KOPT-K1 (cell line): ENCODE data around the gene PPFIBP2.

Experiments used
- H3K27ac ChIP-seq: fragments of 200-600 bp; sonication (generic); 2 replicates; pipeline ENCODE4 v1.5.1; 2016; ENCODE audit warnings: antibody characterized with exemption, mild to moderate bottlenecking, low read depth, low read length; ENCODE audit not compliant: poor library complexity, severe bottlenecking
- H3K36me3 ChIP-seq: fragments of 200-600 bp; sonication (generic); 2 replicates; pipeline ENCODE4 v1.5.1; 2017; ENCODE audit warnings: antibody characterized with exemption, mild to moderate bottlenecking, low read length, moderate library complexity; ENCODE audit not compliant: insufficient read depth
- H3K9me3 ChIP-seq: fragments of 200-600 bp; sonication (generic); 2 replicates; pipeline ENCODE4 v1.5.1; 2017; ENCODE audit warnings: antibody characterized with exemption, low read length, mild to moderate bottlenecking; ENCODE audit not compliant: insufficient read depth, poor library complexity, severe bottlenecking

The PPFIBP2 gene

DNA sequence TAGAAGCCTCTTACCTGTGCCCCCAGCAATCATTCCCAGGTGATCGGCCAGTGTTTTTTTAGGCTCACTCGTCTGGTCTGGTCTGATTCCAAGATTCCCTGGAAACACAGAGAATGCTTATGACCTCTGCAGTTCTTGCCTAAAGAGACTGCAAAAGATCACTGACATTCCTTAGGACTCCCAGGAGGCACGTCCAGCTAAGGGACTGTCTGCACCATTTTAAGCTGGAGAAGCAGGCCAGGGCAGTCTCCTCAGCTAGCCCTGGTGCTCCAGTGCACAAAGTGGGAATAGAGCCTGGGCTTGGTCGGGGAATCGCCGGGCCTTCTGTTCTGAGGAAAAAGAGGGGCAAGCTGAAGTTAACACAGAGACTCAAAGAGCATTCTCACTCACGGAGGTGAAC lies 154.7 kb downstream of the PPFIBP2 start:
- Histone ChIP-seq H3K9me3 (no peaks in the 10 kb centered on the region), H3K36me3 (no peaks in the 10 kb centered on the region), H3K27ac (no peak overlapping the region)

DNA sequence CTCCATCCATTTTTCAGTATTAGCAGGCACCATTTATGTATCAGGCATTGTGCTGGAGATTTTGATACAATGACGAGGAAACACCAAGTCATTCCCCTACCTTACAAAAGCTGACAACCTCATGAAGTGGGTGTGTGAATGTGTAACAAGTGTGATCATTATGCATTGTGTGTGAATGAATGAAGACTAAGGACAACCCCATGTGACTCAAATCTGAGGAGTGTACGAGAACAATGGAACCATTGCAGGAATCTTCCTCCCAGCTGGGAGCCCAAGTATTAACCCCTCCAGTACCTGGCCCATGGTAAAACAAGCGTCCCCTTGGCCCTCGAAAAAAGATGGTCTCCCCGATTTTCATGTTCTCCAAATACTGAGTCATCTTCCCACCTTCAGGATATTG lies 155.1 kb downstream of the PPFIBP2 start:
- no peaks in the 10 kb centered on the region for H3K36me3 ChIP-seq
- no peaks in the 10 kb centered on the region for H3K9me3 ChIP-seq
- H3K27ac ChIP-seq = no peak overlapping the region

DNA sequence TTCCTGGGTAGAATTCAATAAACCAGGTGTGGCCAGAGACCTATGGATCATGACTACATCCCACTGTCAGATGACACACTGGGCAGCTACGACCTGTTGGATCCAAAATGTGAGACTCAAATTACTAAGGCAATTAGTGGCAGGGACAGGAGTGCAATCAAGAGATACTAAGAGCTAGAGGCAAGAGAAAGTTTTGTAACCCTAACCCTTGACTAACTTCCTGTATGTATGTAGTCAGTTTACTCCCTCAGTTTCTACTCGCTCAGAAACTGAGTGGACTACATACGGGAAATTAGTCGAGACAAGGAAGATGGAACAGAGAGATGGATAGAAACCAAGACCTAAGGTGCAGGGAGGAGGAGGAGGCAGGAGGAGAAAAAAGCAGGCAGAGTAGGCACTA lies 156.8 kb downstream of the PPFIBP2 start:
- Histone ChIP-seq H3K9me3 (no peaks in the 10 kb centered on the region), H3K36me3 (no peaks in the 10 kb centered on the region), H3K27ac (no peak overlapping the region)

DNA sequence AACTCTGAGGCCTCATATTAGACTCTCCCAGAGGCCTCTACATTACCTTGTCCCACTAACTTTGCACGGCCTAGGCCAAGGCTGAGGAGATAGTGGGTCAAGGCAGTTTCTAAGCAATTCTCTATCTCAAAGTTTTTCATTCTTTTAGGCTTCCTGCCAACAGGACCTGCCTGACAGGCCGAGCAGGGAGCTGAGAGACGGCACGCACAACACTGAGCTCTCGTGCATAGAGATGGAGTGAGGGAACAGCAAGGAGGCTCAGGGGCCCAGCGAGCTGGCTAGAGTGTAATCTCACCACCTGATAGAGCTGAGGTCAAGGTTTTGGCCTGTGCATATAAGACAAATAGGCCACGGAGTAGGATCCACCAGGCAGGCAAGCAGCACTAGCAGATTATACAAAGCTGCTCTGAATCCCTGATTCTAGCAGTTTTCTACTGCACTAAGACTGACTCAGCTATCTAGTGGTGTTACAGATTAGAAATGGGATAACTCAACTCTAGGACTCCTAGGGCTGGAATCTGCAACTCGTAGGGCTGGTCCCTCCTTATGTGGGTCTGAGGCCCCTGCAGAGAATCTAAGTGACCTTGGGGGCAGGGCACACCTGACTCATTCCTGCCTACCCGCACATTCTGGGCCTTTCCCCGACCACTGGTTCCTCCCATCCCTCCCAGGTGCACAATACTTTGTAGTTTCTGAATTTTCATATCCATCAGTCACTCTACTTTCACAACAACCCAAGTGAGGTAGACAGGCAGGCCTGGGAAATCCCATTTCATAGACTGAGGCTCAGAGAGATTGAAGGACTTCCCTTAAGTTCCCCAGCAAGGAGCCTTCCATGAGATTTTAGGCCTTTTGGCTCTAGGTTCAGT lies 157.8 kb downstream of the PPFIBP2 start:
- no peak overlapping the region for H3K27ac ChIP-seq
- no peaks in the 10 kb centered on the region for H3K9me3 ChIP-seq
- H3K36me3 ChIP-seq = no peaks in the 10 kb centered on the region

DNA sequence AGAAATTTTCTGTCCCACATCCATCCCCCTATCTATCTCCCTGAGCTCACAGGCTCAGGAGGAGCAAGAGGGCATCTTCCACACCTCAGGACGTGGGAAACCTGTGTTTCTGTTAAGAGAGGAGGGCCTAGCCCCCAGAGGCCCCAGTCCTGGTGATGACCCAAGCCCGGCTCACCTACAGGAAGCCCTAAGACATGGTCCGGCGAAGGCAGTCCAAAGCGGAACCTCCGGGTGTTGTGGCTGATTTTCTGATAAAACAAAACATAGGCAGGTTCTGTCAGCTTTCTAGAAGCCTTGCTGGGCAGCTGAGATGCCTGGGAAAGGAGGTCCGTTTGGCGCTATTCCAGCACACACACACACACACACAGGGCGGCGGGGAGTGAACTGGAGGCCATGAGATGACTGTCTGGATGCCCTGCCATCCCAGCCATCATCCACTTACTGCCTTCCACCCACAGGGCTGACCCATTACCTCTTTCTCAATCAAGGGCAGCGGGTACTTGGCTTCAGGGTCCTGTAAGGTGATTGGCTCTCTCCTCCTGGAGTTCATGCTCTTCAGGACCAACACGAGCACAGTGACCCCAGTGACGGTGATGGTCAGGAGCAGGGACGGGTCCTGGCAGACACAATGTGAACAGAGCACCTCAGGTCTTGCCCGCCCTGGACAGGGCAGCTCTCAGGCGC lies 158.6 kb downstream of the PPFIBP2 start:
- no peaks in the 10 kb centered on the region for H3K36me3 ChIP-seq
- H3K27ac ChIP-seq = no peak overlapping the region
- H3K9me3 ChIP-seq = no peaks in the 10 kb centered on the region

DNA sequence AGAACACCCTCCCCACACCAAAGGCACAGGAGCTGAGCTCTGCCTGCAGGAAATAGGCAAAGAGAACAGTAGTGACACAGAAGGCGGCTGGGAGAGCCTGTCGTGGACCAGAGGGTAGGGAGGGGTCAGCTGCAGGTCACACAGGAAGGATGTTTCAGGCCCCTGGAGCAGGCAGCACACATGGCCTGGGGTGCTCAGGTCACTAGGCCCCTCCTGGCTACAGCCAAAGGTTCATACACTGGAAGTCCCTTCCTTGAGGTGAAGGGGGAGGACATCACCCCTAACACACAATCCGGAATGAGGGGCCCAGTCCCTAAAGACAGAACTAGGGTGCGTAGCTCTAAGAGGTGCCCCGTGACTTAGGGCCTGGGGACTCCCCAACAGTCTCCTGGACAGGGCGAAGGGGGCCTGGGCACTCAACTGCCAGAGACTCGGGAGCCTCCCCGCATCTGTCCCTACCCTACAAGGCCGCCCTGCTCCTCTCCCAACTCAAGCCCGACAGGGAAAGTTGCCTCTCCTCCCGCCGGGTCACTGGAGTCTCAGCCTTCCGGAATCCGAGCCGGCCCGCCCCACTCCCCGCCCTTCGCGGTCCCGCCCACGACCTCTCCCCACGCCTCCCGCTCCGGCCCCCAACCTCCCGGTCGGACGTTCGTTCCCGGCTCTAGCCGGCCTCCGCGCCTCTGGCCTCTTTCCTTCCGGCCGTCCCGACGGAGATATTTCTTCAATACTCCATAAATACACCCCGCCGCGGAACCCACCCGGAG lies 159.3 kb downstream of the PPFIBP2 start, which contains the start of gene CYB5R2:
Gene CYB5R2 (minus strand): TSS at position 541 of the 764 bp plus-strand sequence. CDS start 675 bp downstream, outside the sequence.
- Histone ChIP-seq H3K27ac (no peak within 1 kb of the TSS), H3K36me3 (no peaks in the 10 kb centered on the region), H3K9me3 (no peaks in the 10 kb centered on the region)

DNA sequence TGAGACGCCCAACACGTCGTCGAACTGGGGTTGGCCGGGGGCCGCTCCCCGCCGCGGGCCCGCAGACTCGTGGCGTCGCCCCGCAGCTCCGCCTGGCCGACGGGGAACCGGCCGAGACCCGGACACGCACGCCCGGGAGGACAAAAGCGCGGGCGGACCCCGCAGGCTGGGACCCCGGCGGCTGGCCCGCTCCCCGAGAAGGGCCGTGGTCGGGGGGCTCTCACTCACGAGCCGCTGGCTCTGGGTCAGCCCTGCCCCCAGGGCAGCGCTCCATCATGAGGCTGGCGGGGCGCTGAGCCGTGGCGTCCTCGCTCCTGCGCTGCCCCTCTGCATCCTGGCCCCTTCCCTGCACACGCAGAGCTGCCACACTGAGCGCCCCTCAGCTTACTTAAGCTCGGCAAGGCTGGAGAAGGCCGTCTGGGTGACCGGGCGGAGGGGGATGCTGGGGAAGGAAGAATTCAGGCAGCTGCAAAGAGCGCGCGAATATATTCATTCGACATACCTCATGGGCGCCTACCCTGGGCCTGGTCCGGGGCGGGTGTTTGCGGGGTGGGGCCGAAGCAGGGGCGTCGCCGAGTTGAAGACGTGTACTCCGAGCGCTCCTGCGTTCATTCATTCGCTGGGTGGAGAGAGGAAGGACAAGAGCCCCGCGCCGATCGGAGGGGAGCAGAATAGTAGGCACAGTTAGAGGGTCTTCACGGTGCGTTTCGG lies 160.1 kb downstream of the PPFIBP2 start:
- Histone ChIP-seq H3K36me3 (no peaks in the 10 kb centered on the region), H3K9me3 (no peaks in the 10 kb centered on the region), H3K27ac (no peak overlapping the region)

- Histone ChIP-seq H3K36me3 (no peaks in the 10 kb centered on the region), H3K27ac (no peak overlapping the region), H3K9me3 (no peaks in the 10 kb centered on the region)
Measured at GRCh38 chr11:7675631-7676030, 161.8 kb downstream of the PPFIBP2 start.

DNA sequence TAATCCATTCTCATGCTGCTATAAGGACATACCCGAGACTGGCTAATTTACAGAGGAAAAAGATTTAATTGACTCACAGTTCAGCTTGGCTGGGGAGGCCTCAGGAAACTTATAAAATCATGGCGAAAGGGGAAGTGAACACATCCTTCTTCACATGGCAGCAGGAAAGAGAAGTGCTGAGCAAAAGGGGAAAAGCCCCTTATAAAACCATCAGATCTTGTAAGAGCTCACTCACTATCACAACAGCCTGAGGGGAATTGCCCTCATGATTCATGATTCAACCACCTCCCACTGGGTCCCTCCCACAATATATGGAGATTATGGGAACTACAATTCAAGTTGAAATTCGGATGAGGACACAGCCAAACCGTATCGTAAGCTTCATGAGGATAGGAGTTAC lies 163.3 kb downstream of the PPFIBP2 start:
- Histone ChIP-seq H3K36me3 (no peaks in the 10 kb centered on the region), H3K27ac (no peak overlapping the region), H3K9me3 (no peaks in the 10 kb centered on the region)

DNA sequence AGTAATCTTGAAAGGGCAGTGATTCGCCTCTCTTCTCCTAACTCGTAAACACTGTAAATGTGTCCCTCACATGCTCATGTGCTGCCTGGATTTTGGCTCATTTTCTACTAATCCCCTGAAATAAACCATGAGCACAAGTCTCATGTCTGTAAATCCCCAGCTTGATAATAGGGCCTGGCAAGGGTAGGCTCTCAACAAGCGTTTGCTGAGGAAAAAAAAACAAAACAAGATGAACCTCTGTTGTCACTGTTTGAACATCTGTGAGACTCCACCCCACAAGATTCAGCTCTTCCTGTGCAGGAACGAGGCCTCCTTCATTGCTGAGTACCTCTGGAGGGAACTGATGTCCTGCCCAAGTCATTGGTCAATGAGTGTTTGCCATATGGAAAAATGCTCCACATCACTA lies 164.0 kb downstream of the PPFIBP2 start:
- H3K27ac ChIP-seq = no peak overlapping the region
- no peaks in the 10 kb centered on the region for H3K36me3 ChIP-seq
- H3K9me3 ChIP-seq = no peaks in the 10 kb centered on the region

DNA sequence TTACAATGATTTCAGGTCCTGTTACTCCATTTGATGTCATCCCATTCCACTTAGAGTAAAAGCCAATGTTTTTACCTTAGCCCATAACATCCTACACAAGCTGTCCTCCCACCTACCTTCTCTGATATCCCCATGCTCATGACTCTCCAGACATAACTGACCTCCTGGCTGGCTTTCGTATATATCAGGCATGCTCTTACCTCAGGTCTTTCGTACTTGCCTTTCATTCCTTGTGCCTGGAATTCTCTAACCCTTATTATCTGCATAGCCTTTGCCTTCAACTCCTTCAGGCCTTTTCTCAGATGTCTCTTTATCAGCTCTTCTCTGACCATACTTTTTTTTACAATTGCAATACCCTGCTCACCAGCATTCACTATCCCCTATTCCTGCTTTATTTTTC lies 169.8 kb downstream of the PPFIBP2 start:
- Histone ChIP-seq H3K36me3 (no peaks in the 10 kb centered on the region), H3K9me3 (no peaks in the 10 kb centered on the region)

GRCh38 chr11:7686761-7687160 lies 173.0 kb downstream of the PPFIBP2 start:
- H3K36me3 ChIP-seq = no peaks in the 10 kb centered on the region
- H3K27ac ChIP-seq = no peak overlapping the region
- H3K9me3 ChIP-seq = no peaks in the 10 kb centered on the region

More for the DNA sequence above, 169.8 kb downstream of the PPFIBP2 start:
- no peak overlapping the region for H3K27ac ChIP-seq

GRCh38 chr11:7687386-7687785 lies 173.6 kb downstream of the PPFIBP2 start:
- H3K36me3 ChIP-seq = no peaks in the 10 kb centered on the region
- H3K9me3 ChIP-seq = no peaks in the 10 kb centered on the region
- no peak overlapping the region for H3K27ac ChIP-seq

DNA sequence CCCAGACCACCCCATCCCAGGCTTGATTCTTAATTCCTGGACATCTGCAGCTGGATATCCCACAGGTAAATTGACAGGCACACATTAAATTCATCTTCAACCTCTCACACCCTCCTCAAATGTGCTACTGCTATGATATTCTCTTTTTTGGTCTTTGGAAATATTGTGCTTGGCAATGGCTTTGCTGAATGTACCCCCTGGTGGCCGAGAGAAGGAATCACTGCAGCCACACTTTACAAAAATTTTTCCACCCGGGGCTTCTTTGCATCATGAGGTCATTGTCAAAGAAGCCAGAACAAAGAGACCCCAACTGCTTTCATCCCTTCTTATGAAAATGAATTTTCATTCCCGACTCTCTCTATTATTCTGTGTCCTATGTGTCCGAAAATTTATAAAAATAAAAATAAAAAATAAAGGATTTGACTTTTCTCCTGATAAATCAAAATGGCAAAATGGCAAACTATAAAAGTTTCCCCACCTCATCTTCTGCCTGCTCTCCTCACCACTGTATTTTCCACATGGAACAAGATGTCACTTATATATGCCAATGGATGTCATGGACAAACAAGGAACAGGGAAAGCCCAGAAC lies 174.5 kb downstream of the PPFIBP2 start:
- Histone ChIP-seq H3K9me3 (no peaks in the 10 kb centered on the region), H3K36me3 (no peaks in the 10 kb centered on the region), H3K27ac (no peak overlapping the region)
